DOHH2 (cell line): Measurements from ENCODE around the gene LDLRAD1.

ENCODE experiments used
- CTCF ChIP-seq: fragments of 200-600 bp; sonication (generic); IDR thresholded peaks from one replicate; pipeline ENCODE4 v1.5.1; 2014; ENCODE audit warnings: antibody characterized with exemption, mild to moderate bottlenecking, low read depth, low read length; ENCODE audit not compliant: poor library complexity, severe bottlenecking
- EZH2phosphoT487 ChIP-seq: fragments of 200-600 bp; sonication (generic); IDR thresholded peaks from 2 replicates; pipeline ENCODE4 v1.6.1; 2017; ENCODE audit warnings: borderline replicate concordance, mild to moderate bottlenecking, antibody characterized with exemption, low read length, moderate library complexity, mixed read lengths

- TF ChIP-seq CTCF (no peak), EZH2phosphoT487 (no peak)
Observed at GRCh38 chr1:54009406-54009805, 8.6 kb downstream of the LDLRAD1 start.
